ENCODE data around the gene EHMT1. TPM values are rescaled to one million over a fixed set of nuclear protein-coding genes. Genes with fewer than 3 reads are reported as not detected.
A peak's percentile ranks its signal among the peaks of the same experiment; 100 is the strongest.

The EHMT1 gene
- total and polyA plus RNA-seq, 2 of the 8 experiments (the other 6 are each of a cell fraction or from before 2014, with no cell fraction given) = 95.7 to 163 TPM

DNA sequence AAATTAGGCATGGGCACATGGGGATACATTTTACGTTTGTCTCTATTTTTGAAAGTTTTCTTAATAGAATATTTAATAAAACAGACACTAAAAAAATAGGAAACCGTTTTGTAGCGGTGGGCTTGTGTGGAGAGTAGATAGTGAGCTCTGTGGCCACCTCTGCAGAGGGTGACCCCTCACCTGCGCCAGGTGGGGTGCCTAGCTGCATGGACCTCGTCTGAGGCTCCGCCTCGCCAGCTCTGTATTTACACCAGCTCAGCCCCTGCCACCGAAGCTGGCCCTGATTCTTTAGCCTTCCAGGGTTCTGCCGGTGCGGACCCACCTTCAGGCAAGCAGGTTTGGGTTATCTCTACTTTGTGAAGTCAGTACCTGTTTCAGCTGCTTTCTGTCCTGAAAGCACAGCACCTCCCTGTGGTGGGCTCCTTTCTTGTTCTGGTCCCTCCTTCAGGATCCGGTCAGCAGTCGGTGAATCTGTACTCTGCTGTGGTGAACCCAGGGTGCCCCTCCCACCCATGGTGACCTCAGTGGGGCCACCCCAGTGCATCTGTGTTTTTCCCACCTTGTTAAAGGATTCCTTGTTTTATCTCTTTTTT lies 153.6 kb downstream of the EHMT1 start:
- Histone ChIP-seq H3K4me1 (replicated peaks in 1 of 4; ENCODE audit: control insufficient read depth in 3 of 4, insufficient read depth in 4 of 4, low read length in 3 of 4) (0 out of 7 replicates have a peak, but pooled peaks cover 0 to 2% (median 0%) of the 10 kb centered on the region in 4 experiments), H2BK20ac (ENCODE audit: low read length) (no peak overlapping the region), H3K4me3 (ENCODE audit: extremely low read depth in 1 of 4, insufficient read depth in 2 of 4, low read depth in 3 of 4, low read length in 4 of 4) (no peak overlapping the region), H3K18ac (ENCODE audit: extremely low read depth, low read length) (no peak overlapping the region), H3K23ac (ENCODE audit: insufficient read length) (no peak overlapping the region), H2BK5ac (ENCODE audit: low read depth, low read length) (no peak overlapping the region), H3K23me2 (ENCODE audit: low read depth, low read length) (no peaks in the 10 kb centered on the region), H3K9me3 (ENCODE audit: insufficient read depth in 2 of 2, low read depth in 1 of 2, low read length in 1 of 2) (no peaks in the 10 kb centered on the region), H3K4me2 (ENCODE audit: insufficient read depth in 1 of 2, low read depth in 2 of 2, low read length in 2 of 2) (no peak overlapping the region), H3K9ac (replicated peaks in 1 of 4; ENCODE audit: extremely low read depth in 1 of 4, low read depth in 3 of 4, low read length in 3 of 4) (no peak overlapping the region), H3K36me3 (ENCODE audit: control insufficient read depth in 2 of 4, insufficient read depth in 4 of 4, low read length in 3 of 4) (peaks cover 8 to 38% (median 18%) of the 10 kb centered on the region in 4 experiments; a peak in 7 of 8 replicates), H4K5ac (ENCODE audit: insufficient read length, low read depth, low read length) (no peak overlapping the region), H3K4ac (replicated peaks; ENCODE audit: insufficient read length, low read depth, low read length) (no peak overlapping the region), H4K8ac (ENCODE audit: extremely low read depth, insufficient read depth, low read length) (no peak overlapping the region), H3K79me1 (ENCODE audit: low read depth, low read length) (peaks cover 7% of the 10 kb centered on the region; the same call in 1 of the 2 replicates), H2BK120ac (replicated peaks; ENCODE audit: low read depth, low read length) (no peak overlapping the region), H2BK12ac (ENCODE audit: low read depth, low read length) (no peak overlapping the region), H3K79me2 (ENCODE audit: control insufficient read depth in 1 of 2, insufficient read depth in 2 of 2, low read length in 2 of 2) (peaks cover 0 to 11% of the 10 kb centered on the region in 2 experiments; a peak in 1 of 4 replicates), H4K20me1 (replicated peaks in 1 of 2; ENCODE audit: control insufficient read depth in 1 of 2, insufficient read depth in 2 of 2, low read length in 2 of 2) (peaks cover 2 to 4% of the 10 kb centered on the region in 2 experiments), H4K91ac (replicated peaks; ENCODE audit: insufficient read length, low read length) (no peak overlapping the region), H3K56ac (replicated peaks; ENCODE audit: insufficient read length, low read depth, low read length) (no peak overlapping the region), H2AK5ac (ENCODE audit: low read depth, low read length) (no peak overlapping the region), H2BK15ac (ENCODE audit: low read length) (no peak overlapping the region), H3K27ac (ENCODE audit: low read depth, low read length) (no peak overlapping the region), H3K14ac (ENCODE audit: insufficient read length) (no peak overlapping the region), H3K27me3 (replicated peaks in 1 of 4; ENCODE audit: control insufficient read depth in 3 of 4, extremely low read depth in 1 of 4, insufficient read depth in 3 of 4, low read length in 3 of 4) (no peaks in the 10 kb centered on the region), H2AFZ (ENCODE audit: low read length) (no peak overlapping the region)
- DNase-seq (ENCODE audit: low read depth in 1 of 2, low spot score in 2 of 2) (peak in 1 of 2 experiments; percentile 59), FAIRE-seq (no peak)
- ChIA-PET POLR2A (ENCODE audit: partially characterized antibody) (interaction anchor here (0.7 to 1.5 kb wide), 3 partner anchors 13 to 15 kb away, joined by 3 read pairs; no protein-coding TSS in a partner anchor), CTCF (ENCODE audit: partially characterized antibody) (interaction anchor here (0.8 to 1.7 kb wide), 15 partner anchors 9 to 214 kb away, joined by 3 to 8 read pairs (median 4); no protein-coding TSS in a partner anchor)
- TF ChIP-seq, protein P1, sequence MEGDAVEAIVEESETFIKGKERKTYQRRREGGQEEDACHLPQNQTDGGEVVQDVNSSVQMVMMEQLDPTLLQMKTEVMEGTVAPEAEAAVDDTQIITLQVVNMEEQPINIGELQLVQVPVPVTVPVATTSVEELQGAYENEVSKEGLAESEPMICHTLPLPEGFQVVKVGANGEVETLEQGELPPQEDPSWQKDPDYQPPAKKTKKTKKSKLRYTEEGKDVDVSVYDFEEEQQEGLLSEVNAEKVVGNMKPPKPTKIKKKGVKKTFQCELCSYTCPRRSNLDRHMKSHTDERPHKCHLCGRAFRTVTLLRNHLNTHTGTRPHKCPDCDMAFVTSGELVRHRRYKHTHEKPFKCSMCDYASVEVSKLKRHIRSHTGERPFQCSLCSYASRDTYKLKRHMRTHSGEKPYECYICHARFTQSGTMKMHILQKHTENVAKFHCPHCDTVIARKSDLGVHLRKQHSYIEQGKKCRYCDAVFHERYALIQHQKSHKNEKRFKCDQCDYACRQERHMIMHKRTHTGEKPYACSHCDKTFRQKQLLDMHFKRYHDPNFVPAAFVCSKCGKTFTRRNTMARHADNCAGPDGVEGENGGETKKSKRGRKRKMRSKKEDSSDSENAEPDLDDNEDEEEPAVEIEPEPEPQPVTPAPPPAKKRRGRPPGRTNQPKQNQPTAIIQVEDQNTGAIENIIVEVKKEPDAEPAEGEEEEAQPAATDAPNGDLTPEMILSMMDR (IDR thresholded peaks at IDR 0.05; ENCODE audit: control extremely low read depth in 1 of 3, insufficient read depth in 1 of 3, low read depth in 1 of 3, low read length in 3 of 3) = peak; percentile 60 to 77 (median 63)
- no peak for TF ChIP-seq TAF1 (IDR thresholded peaks at IDR 0.05; ENCODE audit: low read depth, low read length)
- no peak for TF ChIP-seq YY1 (IDR thresholded peaks at IDR 0.05; ENCODE audit: low read depth, low read length)
- no peak for TF ChIP-seq BCL11A (IDR thresholded peaks at IDR 0.05; ENCODE audit: low read depth in 2 of 2, low read length in 2 of 2)
- TF ChIP-seq SIX5 (IDR thresholded peaks at IDR 0.05; ENCODE audit: low read depth, low read length) = no peak
- peak; percentile 58 to 76 for TF ChIP-seq RAD21 (IDR thresholded peaks at IDR 0.05 in 1 of 2, conservative IDR thresholded peaks at IDR 0.05 in 1 of 2; ENCODE audit: low read depth in 2 of 2, low read length in 2 of 2)
- TF ChIP-seq FOSL1 (IDR thresholded peaks at IDR 0.05; ENCODE audit: insufficient read depth, low read depth, low read length) = no peak
- no peak for TF ChIP-seq RBBP5 (IDR thresholded peaks at IDR 0.05; ENCODE audit: borderline replicate concordance, low read depth, low read length)
- no peak for TF ChIP-seq TEAD4 (IDR thresholded peaks at IDR 0.05; ENCODE audit: low read depth, low read length)
- 76% methylated on average over 12 of the region's 12 CpGs; no CpG with 5 or more reads in 1 of the 2 experiments for WGBS, 2 experiments (ENCODE audit: extremely low coverage in 1 of 2, insufficient coverage in 1 of 2, insufficient read length in 1 of 2, insufficient replicate concordance in 2 of 2, low coverage in 1 of 2, low lambda C conversion rate in 2 of 2, missing lambda C conversion rate in 1 of 2)

Measured in H1 (cell line).